NCI-H1694 treated with DMSO at 0.1 percent for 48 hours (cell line): ENCODE data around the gene MAP3K8.
"Not testable (repeated sequence)": the region's sequence is repeated elsewhere in the genome, so short reads cannot be mapped to it uniquely, and the experiment has no call there.

ENCODE experiments used
- DNase-seq: peaks from one replicate; lab custom pipeline; 2025; lab: John Stamatoyannopoulos, UW

The MAP3K8 gene

DNA sequence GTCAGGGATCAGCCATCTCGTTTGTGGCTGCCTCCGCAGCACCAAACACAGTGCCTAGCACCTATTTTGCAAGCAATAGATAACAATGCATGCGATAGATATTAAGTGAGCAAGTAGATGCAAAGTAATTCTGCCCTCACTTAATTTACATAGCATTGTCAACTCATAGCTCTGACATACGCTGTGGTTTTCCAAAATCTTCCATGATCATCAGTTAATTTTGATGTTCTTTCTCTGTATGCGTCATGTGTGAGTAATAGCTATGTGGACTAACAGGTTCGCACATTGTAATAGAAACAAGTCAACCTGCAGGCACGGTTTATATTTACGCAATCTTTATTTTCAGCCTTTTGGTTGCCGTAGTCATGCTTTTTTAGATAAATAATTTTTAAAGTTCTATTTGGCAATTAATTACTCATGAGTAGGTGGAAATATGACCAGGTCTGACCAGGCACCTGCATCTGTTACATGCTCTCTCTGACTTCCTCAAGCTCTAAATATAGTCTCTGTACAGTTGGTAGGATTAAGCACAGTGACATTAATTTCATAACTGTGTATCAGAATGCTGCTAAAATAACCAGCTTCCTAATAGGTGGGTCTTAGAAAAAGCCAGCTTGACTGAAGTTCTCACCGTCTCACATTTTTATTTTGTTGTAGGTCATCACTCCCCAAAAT, 13.3 kb downstream of the MAP3K8 start:
- DNase-seq = no peak

DNA sequence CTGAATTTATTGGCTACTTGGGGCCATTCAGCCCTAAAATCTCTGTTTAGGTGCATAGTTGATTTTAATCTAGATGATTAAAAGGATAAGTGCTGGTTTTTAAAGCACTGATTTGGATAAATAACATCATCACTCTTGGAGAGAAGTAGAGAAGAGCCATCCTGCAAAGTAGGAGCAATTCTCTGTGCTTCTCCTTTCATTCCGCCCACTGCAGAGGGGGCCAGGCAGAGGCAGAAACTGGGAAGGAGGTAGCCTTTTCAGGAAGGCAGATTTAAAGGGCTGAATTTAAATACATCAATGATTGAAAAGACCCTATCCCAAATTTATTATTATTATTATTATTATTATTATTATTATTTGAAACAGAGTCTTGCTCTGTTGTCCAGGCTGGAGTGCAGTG, 14.1 kb downstream of the MAP3K8 start:
- DNase-seq = no peak

DNA sequence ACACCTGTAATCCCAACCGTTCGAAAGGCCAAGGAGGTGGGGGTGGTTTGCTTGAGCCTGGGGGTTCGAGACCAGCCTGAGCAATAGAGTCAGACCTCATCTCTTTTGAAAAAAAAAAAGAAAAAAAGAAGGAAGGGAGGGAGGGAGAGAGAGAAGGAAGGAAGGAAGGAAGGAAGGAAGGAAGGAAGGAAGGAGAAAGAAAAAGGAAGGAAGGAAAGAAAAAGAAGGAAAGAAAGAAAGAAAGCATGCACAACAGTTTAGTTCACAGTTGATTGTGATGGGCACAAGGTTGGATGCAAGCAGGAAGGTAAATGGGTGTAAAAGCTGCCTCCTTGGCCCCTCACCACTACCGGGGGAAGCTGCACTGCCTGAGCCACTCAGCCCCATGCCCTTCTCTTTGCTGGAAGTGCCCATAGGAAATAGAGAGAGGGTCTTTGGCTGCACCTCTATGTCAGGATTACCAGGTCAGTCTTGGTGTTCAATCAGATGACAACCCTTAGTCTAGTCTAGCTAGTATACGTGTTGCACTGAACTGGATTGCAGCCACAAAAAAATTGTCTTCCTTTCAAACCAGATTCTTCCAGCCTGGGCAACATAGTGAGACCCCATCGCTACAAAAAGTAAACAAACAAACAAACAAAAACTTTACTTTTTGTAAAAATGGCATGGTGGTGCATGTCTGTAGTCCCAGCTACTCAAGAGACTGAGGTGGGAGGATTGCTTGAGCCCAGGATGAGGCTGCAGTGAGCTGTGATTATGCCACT, 20.0 kb downstream of the MAP3K8 start:
- no peak for DNase-seq

DNA sequence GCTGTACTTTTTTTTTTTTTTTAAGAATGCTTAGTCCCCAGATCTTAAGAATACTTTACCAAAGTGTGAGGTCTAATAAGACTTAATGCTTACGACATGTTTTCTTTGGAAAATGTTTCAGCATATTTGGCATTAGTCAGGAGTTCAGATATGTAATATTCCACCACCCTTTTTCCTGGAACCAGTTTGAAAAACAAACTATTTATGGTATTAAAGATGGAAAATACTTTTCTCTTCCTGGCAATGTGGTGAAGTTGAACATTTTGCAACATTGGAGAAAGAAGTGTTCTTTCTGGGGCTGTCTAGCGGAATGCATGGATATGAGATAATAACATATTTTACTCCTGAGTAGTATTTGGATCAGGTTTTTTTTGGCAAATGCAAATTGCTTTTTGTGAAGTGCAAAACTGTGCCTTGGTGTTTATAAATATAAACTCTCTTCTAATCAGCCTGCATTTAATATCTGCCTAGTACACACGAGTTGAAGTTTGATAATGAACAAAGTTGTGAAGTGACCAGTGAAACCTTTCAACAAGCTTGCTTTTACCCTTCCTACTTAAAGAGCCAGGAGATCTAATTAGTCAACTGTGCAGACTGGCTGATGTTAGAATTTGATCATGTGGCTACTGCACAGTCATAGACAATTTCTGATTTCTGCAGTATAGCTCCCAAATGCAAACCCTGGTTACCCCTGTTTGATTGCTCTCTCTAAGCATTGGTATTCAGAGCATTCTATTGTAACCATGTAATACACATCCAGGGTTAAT, 20.9 kb downstream of the MAP3K8 start:
- DNase-seq = no peak

DNA sequence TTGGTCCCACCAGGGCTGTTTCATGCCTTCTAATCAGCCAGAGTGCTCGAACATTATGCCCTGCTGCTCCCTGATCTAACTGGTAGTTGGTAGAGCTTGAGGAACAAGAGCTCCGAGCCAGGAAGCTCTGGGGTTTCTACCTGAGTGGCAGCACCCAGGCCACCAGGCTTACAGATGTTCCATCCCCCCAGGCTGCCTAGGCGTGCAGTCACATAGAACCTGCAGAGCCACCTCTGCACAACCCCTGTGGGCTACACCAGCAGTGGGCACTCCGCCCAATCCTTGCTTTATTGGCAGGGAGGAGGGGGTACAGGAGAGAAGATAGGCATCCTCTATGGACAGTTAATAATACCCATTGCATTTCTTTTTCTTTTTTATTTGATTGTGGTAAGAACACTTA, 21.8 kb downstream of the MAP3K8 start:
- no peak for DNase-seq

DNA sequence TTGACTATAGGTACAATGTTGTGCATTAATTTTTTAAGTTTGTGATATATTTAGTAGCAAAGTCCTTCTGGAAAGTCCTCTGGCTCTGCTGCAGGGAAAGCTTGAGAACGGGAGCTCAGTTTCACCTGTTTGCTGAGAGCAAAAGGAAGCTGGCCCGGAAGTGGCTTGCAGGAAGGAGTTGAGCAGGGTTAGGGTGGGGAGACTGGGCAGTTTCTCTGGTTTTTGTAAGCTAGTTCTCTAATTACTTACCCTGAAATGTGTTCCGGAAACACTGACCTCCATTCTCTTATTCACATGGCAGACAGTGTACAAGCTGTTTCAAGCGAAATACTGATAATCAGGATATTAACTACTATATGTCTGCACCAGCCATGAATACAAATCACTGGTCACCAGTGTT, 22.3 kb downstream of the MAP3K8 start:
- DNase-seq = no peak

DNA sequence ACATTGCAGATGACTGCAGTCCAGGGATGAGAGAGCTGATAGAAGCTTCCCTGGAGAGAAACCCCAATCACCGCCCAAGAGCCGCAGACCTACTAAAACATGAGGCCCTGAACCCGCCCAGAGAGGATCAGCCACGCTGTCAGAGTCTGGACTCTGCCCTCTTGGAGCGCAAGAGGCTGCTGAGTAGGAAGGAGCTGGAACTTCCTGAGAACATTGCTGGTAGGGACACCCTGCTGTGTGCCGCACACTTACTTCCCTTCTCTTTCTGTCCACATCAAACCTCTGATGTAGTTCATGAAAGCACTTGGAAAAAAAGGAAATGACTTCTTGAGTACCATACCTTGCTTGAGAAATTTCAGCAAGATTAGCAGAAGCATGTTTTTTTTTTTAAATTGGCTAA, 25.3 kb downstream of the MAP3K8 start:
- DNase-seq = no peak

GRCh38 chr10:30460121-30460520, 26.1 kb downstream of the MAP3K8 start:
- no peak for DNase-seq

DNA sequence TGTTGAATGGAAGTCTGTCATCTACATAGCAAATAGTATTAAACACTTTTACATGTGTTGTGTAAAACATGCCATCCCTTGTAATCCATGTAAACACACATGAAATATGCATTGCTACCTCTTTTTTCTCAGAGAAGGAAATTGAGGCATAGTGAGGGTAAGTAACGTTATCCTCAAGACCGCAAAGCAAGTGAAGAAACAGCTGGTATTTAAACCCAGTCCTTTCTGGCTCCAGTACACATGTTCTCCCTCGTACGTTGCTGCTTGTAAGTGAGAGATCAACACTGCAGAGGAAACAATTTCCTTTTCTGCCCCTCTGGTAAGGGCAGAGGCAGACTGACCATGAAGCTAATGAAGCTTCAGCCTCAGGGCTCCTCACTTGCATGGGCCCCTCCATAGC, 28.5 kb downstream of the MAP3K8 start:
- DNase-seq = no peak

DNA sequence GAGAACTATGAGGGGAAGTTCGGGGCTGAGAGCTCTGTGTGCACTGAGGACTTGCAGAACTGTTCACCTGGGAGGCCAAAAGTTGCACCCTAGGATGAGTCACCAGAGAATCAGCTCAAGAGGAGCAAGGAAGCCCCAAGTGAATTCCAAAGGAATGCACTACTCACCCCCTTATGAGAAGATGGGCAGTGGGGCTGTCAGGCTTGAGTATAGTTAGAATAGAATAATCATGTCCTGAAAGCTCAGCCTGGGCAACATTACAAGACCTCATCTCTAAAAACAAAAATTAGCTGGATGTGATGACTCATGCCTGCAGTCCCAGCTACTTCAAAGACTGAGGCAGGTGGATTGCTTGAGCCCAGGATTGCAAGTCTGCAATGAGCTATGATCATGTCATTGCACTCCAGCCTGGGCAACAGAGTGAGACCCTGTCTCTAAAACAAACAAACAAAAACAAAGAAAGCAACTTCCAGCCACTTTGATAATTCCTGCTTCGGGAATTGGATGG, 30.0 kb downstream of the MAP3K8 start:
- no peak for DNase-seq

GRCh38 chr10:30464675-30465074, 30.7 kb downstream of the MAP3K8 start:
- DNase-seq = no peak

DNA sequence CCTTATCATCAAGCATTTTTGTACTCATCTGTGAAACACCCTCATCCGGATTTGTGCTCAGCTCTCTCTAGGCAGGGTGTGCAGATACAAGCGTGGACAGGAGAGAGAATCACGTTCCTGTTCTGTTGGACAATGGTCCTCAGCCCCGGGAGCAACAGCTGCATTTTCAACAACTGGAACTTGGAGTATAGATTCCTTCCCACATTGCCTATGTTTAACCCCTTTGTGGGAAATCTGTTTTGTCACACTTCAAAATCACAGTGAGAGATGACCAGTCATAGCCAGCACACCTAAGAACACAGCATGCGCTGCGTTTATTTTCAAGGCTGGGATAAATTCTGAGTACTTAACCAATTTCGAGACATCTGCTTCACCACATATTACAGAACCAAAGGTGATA, 32.5 kb downstream of the MAP3K8 start:
- DNase-seq = no peak

DNA sequence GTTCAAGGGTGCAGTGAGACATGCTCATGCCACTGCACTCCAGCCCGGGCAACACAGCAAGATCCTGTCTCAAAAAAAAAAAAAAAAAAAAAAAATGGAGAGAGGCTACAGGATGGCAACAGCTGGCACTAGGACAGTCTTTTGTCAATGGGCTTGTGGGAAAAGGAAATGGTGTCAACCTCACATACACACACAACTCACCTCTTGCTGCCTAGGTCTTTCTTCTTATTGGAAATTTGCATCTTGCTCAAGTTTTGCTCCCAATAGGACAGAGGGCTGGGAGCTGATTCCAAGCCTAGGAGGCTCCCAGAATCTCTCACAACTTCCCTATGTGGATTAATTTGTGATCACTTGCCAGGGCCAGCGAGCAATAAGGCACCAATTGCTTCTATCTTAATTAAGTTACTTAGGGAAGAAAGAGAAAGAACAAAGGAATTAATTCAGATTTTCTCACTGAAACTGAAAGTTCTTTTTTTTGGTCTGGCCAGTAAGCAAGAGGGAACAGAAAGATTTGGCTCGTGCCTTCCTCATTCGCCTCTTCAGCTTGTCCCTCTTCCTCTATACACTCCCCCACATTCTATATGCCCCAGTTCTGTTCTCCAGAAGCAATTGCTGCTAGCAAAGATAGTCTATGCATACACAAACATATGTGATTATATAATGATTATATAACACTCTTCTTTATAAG, 33.8 kb downstream of the MAP3K8 start:
- no peak for DNase-seq

- no peak for DNase-seq
Observed at GRCh38 chr10:30472414-30473155, 38.6 kb downstream of the MAP3K8 start.

- not testable (repeated sequence) for DNase-seq
Observed at GRCh38 chr10:30475515-30475914, 41.5 kb downstream of the MAP3K8 start.

DNA sequence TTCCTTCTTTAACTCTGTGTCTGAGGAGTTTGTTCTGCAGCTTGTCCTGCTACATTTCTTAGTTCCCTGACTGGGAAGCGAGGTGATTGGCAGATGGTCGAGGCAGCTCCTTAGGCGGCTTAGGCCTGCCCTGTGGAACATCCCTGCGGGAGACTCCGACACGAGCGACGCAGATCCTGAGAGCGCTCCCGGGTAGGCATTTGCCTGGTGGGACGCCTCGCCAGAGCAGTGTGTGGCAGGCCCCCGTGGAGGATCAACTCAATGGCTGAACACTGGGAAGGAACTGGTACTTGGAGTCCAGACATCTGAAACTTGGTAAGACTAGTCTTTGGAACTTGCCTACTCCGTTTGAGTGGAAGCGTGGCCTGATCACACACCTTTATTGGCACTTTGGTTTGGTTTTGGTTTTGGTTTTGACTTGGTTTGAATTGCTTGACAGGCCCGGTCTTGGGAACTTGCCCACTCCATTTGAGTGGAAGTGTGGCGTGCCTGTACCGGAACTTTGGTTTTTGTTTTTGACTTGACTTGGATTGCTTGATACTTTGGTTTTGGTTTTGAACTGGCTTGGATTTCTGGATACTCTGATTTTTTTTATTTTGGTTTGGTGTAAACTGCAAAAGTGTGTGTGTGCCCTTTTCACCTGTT, 42.6 kb downstream of the MAP3K8 start:
- no peak for DNase-seq

- not testable (repeated sequence) for DNase-seq
Observed at GRCh38 chr10:30479513-30479912, 45.5 kb downstream of the MAP3K8 start.

GRCh38 chr10:30481603-30482002, 47.6 kb downstream of the MAP3K8 start:
- DNase-seq = no peak

DNA sequence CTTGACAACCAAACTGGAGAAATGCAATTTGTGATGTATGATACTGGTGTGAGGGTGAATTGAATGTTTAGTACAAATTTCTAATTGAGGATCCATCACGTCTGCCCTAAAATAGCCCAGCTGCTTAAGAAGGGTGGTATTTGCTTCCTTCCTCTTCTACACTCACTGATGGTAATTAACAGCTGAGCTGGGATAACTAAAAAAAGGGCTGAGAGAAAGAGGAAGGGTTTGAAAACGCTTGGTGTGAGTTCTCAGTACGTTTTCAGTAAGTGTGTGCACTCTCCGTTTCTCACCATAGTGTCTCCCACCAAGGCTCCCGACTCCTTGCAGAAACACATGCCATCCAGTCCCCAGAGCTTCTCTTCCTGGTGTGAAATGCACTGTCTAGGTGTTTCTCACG, 54.3 kb downstream of the MAP3K8 start:
- no peak for DNase-seq

DNA sequence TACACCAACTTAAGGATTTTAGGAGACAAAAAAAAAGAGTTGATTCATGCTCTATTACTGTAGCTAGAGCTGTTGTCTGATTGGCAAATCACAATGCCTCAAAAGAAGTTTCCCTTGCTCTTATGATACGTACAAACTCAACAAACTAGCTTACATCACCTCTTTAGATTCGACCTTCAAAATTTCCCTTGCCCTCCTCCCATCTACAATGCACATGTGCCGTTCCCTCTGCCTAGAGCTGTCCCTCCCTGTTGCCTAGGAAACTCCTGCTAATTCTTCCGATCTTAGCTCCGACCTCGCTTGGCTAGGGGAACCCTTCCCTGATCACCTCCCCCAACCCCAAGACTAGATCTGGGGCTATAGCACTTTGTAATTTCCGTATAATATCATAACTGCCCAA, 55.4 kb downstream of the MAP3K8 start:
- no peak for DNase-seq
